NB4 (cell line): ENCODE data around the gene MDM4.

Experiments
- POLR2A ChIP-seq: IDR thresholded peaks from 2 replicates; pipeline ENCODE4 v1.6.1; 2011; ENCODE audit warnings: mild to moderate bottlenecking; ENCODE audit not compliant: insufficient read length; ENCODE audit errors: extremely low read depth
- TF ChIP-seq, protein P1 (sequence below): IDR thresholded peaks from one replicate; pipeline ENCODE4 v1.5.1; 2012; ENCODE audit warnings: low read depth, low read length

- no peak for TF ChIP-seq POLR2A
- TF ChIP-seq, protein P1, sequence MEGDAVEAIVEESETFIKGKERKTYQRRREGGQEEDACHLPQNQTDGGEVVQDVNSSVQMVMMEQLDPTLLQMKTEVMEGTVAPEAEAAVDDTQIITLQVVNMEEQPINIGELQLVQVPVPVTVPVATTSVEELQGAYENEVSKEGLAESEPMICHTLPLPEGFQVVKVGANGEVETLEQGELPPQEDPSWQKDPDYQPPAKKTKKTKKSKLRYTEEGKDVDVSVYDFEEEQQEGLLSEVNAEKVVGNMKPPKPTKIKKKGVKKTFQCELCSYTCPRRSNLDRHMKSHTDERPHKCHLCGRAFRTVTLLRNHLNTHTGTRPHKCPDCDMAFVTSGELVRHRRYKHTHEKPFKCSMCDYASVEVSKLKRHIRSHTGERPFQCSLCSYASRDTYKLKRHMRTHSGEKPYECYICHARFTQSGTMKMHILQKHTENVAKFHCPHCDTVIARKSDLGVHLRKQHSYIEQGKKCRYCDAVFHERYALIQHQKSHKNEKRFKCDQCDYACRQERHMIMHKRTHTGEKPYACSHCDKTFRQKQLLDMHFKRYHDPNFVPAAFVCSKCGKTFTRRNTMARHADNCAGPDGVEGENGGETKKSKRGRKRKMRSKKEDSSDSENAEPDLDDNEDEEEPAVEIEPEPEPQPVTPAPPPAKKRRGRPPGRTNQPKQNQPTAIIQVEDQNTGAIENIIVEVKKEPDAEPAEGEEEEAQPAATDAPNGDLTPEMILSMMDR = no peak
Measured at GRCh38 chr1:204472660-204473059, 43.5 kb upstream of the MDM4 start.
